ENCODE results near the gene ASTN2.

GRCh38 chr9:116842658-116843057, 572.2 kb downstream of the ASTN2 start:
- TF ChIP-seq RAD21 (IDR thresholded peaks at IDR 0.05) (no peak), CTCF (IDR thresholded peaks at IDR 0.05; ENCODE audit: low read depth, low read length, missing input control) (no peak), ATF3 (IDR thresholded peaks at IDR 0.05) (no peak), JUND (IDR thresholded peaks at IDR 0.05) (no peak), RXRA (IDR thresholded peaks at IDR 0.05) (no peak), EGR1 (IDR thresholded peaks at IDR 0.05; ENCODE audit: low read depth in 2 of 2) (no peak), REST (IDR thresholded peaks at IDR 0.05) (no peak), HNF4G (IDR thresholded peaks at IDR 0.05) (no peak), ZBTB33 (IDR thresholded peaks at IDR 0.05) (no peak), SP1 (IDR thresholded peaks at IDR 0.05) (no peak), YY1 (IDR thresholded peaks at IDR 0.05) (no peak), TAF1 (conservative IDR thresholded peaks at IDR 0.05) (no peak), MAX (IDR thresholded peaks at IDR 0.05) (no peak), GABPA (IDR thresholded peaks at IDR 0.05 in 1 of 2, conservative IDR thresholded peaks at IDR 0.05 in 1 of 2) (no peak)

All from liver (tissue), 3 donors.